NCI-H2227 (cell line): ENCODE measurements around the gene COL16A1.

Source experiments
- DNase-seq: peaks from one replicate; lab custom pipeline; 2025; ENCODE audit not compliant: unreplicated experiment; lab: John Stamatoyannopoulos, UW

COL16A1 gene

DNA sequence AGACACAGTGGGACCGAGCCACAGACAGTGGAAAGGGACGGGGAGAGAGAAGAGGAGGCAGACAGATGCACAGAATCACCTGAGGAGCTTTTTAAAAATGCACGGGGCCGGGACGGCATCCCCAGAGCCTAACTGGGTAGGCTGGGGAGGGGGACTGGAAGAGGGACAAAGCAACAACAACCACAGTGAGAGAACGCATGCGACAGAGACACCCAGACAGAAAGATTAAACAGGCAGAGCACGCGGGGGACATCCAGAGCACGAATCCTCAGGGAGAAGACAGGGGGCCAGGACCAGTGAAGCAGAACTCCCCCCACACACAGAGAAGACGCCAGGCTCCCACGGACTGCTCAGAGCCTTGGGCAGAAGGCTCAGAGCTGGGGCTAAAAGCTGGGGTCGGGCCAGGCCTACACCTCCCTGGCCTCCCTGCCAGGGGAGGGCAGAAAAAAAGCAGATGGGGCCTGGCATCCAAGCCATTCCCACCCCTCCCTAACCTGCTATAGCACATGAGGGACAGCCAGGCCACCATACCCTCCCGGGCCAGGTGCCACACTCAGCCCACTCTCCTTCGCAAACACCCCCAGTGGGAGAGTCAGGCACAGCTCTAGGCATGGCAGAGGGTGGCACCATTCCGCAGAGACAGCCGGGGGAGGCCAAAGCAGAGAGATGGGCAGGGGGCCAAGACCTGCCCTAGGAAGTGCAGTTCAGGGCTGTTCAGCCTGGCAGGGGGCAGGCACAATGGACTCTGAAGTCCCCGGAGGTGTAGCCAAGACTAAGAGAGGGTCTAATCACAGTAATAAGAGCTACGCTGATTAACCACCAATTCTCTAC, 29.8 kb upstream of the COL16A1 start:
- DNase-seq: no peak

DNA sequence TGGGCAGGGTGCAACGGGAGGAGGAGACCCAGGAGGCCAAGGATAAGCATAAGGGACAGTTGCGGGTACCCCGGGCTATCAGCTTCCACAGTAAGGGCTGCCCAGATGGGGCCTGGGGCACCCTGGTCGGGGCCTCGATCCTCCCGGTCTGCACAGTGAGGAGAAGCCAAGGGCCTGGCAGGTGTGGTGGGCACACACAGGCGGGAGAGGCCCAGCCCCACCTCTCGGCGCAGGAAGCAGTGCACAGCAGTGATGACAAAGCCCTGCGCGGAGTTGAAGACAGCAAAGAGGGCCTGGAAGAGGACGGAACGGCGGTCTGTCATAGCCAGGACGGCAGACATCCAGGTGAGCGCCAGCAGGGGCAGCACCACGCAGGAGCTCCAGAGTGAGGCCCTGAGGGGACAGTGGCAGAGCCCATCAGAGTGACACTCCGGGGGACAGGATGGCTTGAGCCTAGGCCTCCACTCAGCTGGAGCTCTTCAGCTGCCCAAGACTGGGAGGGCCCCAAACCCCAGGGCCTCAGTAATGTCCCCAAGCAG, 29.0 kb upstream of the COL16A1 start:
- no peak for DNase-seq

- DNase-seq: no peak
Measured at GRCh38 chr1:31732343-31732742, 28.5 kb upstream of the COL16A1 start.

- DNase-seq: no peak
Measured at GRCh38 chr1:31731049-31731565, 27.3 kb upstream of the COL16A1 start.

DNA sequence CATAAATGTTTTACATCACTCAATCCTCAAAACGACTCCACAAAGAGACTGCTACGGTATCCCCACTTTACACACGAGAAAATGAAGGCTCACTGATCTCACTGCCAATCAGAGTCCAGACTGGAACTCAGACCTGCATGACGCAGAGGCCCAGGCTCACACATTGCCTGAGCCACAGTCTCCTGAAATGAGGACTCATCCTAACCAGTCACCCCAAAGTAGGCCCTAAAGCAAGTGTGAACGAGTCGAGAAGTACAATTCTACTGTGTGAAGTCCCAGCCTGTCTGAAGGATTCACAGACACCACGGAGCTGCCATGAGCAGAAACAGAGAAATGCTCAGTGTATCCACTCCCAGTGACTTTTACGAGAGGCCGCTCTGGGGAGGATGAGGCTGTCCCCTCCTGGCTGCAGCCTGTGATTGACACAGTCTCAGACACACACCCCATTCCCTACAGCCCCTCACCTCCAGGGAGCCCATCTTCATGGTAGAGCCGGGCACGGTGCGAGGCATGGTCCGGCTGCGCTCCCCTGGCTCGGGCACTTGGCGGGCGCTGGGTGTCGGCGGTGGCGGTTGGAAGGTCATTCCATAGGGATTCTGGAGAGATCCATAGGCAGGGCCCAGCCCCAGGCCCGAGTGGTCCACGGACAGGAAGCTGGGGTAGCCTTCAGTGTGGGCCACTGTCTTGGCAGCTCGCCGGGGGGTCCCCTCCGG, 26.7 kb upstream of the COL16A1 start:
- no peak for DNase-seq

GRCh38 chr1:31727849-31728248, 24.0 kb upstream of the COL16A1 start:
- no peak for DNase-seq

DNA sequence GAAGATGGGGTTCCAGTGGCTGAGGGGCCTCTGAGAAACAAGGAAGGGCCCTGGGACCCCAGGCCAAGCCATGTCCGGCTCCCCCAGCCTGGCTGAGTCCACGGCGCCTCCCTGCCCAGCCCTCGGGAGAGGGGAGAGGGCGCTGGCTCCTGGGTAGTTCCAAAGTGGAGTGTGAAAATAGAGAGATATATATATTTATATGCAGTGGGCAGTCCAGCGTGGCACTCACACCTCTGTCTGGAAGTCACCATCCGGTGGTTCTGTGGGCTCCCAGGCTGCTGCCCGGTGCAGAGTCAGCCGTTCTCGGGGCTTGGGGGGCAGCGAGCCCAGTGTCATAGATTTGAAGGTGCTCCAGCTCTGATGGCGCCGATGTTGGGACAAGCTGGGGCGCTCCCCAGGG, 23.4 kb upstream of the COL16A1 start:
- DNase-seq: no peak

DNA sequence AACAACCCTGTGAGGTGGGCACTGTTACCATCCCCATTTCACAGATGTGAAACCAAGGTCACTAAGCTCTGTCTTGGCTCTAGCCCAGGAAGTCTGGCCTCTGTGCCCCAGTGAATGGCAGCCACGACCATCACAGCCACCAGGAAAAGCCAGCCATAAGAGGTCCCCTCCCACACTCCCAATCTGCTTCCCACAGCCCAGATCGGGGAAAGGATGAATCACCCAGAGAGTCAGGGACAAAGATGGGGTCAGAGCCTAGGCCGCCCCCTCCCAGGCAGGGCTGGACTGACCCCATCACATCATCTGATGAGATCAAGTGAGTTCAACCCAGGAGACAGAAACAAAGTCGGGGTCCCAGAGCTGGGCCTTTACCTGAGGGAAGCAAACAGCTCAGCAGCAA, 22.9 kb upstream of the COL16A1 start:
- no peak for DNase-seq

DNA sequence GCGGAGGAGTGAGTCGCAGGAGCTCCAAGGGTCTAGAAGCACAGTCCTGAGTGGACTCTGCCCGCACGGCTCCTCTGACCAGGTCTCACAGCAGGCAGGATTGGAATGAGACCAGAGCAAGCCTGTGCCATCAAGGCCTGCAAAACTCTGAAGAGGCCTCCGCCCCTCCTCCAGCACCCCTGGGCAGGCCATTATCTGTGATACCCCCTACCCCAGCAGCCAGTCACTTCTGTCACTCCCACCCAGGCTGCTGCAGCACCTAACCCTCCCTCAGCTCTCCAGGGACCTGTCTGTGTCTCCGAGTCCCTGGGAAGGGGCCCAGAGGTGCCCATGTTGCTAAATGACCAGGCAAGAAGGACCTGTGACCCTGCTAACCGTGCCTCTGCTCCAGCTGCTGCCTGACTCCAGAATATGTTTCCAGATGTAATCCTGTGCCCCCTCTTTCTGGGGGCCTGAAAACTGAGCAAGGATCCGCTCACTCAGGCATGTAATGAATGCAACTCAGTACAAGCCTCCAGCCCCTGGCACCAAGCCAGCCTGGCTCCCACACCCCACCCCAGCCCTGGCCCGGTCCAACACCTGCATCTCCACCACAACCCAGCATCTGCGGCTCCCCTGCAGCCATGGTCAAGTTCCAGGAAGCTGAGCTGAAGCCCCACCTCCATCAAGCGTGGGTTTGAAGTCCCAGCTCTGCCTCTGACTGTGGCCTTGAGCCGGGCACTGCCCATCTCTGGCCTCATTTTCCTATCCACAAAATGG, 22.1 kb upstream of the COL16A1 start:
- DNase-seq: no peak

GRCh38 chr1:31725134-31725533, 21.3 kb upstream of the COL16A1 start:
- no peak for DNase-seq

DNA sequence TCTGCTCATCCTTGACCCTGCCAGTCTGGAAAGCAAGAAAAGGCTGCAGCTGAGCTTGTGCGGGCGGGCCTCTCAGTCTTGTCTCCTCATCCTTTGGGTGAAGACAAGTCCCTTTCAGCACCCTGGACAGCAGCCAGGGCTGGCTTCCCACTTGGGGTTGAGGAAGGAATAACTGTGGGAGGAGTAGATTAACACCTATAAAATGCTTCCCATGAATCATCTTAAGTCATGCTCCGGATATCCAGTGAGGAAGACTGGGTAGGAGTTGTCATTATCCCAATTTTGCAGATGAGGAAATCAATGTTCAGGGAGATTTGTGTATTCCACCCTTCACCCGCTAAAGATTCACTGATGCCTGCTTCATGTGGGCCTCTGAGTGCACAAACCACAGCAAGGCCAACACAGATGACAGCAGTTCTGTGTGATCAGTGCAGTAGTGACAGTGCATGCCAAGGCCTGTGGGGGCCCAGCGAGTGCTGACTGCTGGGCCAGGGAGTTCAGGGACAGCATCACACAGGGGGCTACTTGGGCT, 20.1 kb upstream of the COL16A1 start:
- no peak for DNase-seq

- no peak for DNase-seq
Measured at GRCh38 chr1:31718327-31718897, 14.6 kb upstream of the COL16A1 start.

DNA sequence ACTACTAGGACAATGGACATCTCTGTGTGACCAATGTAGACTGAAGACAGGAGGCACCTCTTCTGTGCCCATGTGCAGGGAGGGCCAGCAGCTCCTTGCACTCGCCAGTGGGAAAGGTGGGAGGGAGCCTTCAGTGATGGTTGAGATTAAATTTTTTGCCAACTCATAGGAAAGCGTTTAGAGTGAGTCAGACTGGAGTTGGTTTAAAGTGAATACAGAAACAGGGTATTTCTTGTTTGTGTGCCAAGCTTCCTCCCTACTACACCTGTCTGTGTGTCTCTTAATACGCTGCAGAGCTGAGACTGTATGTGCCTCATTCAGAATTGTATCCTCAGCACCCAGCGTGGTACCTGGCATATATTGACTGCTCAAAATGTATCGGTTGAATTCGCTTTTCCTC, 13.5 kb upstream of the COL16A1 start:
- DNase-seq: no peak

- no peak for DNase-seq
Measured at GRCh38 chr1:31715873-31716220, 12.0 kb upstream of the COL16A1 start.

DNA sequence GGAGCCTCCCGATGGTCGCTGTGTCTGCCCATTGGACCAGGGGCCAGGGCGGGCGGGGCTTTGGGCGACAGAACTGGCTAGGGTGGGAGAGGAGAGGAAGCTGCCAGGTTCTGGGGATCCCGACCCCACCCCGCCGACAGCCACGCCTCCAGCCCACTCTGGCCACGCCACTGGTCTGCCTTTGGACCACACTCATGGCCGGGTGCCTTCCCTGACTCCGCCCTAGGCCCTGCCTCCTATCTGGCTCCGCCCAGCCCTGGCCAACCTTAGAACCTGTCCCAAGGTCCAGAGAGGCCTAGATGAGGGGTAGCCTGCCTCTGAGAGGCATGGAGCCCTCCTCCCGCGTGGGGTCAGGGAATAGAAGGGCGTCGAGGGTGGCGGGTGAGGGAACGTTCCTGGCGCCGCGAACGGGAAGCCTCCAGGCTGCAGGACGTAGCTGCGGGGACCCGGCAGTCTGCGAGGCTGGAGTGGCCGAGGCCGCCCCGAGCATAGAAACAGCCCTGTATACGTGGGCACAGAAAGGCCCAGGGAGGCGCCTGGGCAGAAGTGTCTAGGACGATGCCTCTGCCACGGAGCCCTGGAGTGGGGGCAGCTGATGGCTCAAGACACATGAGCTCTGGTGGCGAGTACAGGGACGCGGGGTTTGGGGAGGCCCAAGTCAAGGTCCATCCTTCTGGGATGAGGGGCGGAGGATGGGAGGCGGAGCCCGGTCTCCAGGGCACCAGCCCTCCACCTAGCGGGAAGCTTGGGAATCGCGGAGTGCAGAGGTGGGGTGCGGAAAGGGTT, 11.5 kb upstream of the COL16A1 start:
- peak; percentile 89 for DNase-seq

GRCh38 chr1:31714442-31715086, 10.7 kb upstream of the COL16A1 start:
- DNase-seq: peak; percentile 64

DNA sequence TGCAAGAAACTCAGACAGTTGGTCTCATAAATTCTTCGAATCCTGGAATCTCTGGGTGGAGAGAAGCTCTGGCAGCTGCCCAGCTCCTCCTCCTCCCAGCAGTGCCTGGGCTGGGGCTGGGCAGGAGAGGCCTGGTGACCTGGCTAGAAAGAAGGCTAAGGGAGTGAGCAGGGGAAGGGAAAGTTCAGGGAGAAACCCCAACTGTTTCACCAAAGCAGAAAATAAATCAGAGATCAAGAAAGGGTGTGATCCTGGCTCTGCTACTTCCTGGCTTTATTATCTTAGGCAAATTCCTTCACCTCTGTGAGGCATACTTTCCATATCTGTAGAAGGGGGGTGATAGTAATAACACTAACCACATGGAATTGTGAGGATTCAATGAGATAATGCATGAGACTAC, 8.8 kb upstream of the COL16A1 start:
- DNase-seq: no peak

GRCh38 chr1:31712068-31712467, 8.3 kb upstream of the COL16A1 start:
- DNase-seq: no peak

DNA sequence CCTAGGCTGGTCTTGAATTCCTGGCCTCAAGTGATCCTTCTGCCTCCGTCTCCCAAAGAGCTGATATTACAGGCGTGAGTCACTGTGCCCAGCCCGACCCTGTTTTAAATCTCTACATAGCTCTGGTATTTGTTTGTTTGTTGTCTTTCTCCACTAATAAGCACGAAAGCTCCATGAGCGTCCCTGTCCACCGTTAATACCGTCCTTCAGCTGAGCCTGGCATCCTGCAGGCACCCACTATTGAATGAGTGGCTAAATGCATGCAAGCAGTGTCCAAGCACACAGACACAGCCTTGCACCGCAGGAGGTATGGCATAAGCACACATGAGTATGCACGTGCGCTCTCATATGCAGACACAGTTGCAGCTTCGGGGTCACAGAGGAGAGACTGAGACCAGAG, 4.5 kb upstream of the COL16A1 start:
- peak; percentile 46 for DNase-seq

DNA sequence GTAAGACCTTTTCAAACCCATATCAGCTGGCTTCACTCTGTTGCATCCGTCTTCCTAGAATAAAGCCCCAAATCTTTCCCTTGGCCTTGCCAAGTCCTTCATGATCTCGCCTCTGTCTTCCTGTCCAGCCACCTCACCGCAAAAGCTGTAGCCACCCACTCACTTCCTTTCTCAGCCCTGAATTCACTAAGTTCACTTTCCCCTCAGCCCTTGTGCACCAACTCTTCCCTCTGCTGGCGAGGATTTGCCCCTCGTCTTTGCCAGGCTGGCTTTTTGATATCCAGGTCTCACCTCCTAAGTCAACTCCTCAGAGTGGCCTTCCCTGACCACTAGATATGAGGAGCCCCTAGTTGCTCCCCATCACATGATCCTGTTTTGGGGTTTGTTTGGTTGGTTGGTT, 3.9 kb upstream of the COL16A1 start:
- DNase-seq: no peak
